H4 (cell line): Measurements from ENCODE around the gene ISL2. TPM values are rescaled to one million over a fixed set of nuclear protein-coding genes. Genes with fewer than 3 reads are reported as not detected.
A peak's percentile ranks its signal among the peaks of the same experiment; 100 is the strongest.

Source experiments
- DNase-seq: peaks from one replicate; pipeline ENCODE4 v3.0.0-alpha.2; 2015; ENCODE audit warnings: low spot score
- total RNA-seq: library from RNA; depleted of rRNA; stranded (reverse); fragments of >200 nt; shearing (Covaris generic); gene quantifications from 2 replicates; pipeline ENCODE4 v1.2.3, GENCODE V29; 2014

Gene ISL2
- total RNA-seq, 1 experiment from 2014 or later = 4.2 TPM

DNA sequence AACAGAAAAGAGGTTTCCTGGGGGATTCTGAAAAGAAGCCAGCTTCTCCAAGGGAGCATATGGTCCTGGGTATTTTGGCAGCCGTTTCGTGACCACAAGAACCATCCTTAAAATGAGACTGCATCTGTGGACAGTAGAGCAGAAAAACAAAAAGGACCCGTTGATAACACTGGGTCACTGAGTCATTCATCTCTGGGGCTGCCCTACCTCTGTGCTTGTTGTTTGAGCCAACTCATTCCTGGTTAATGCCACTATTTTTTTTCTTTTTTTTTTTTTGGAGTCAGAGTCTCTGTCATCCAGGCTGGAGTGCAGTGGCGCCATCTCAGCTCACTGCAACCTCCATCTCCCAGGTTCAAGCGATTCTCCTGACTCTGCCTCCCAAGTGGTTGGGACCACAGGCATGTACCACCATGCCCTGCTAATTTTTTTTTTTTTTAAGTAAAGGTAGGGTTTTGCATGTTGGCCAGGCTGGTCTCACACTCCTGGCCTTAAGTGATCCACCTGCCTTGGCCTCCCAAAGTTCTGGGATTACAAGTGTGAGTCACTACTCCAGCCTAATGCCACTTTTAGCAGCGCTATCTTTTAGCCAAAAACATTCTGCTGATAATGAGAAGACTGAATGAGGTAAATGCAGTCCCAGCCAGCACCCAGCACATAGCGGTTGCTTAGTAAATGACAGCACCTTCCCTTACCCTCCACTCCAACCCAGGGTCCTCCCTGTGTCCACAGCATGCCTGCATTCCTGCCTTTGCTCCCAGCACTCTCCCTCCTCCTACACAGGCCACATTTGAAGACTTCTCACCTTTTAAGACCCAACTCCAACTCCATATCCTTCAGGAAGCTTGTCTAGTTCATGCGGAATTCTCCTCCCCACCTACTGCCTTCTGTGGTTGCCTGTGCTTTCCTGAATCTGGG is 9.1 kb upstream of the ISL2 start:
- peak; percentile 58 for DNase-seq

DNA sequence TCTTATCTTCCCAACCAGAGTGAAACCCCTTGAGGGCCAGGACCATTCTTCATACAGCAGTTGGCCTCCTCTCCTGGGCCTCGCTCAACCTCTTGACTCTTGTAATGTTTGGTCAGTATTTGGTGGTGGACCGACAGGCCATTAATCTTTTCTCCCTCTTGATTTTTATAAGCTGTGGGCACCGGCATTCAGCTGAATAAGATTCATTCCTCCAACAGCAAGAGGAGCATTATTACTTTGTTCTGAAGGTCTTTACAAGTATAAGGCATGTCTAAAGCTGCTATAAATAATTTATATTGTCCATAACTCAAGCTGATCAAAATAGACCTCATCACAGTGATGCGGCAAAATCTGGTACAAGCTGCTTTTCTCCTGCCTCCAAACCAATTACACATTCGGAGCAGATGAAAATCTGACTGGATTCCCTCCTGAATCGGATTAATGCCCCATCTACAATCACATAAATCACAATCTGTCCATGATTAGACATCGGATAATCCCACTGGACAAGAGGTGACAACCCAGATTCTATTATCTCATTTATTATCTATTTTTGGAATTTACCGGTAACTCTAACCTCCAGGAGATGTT is 8.4 kb upstream of the ISL2 start:
- no peak for DNase-seq

DNA sequence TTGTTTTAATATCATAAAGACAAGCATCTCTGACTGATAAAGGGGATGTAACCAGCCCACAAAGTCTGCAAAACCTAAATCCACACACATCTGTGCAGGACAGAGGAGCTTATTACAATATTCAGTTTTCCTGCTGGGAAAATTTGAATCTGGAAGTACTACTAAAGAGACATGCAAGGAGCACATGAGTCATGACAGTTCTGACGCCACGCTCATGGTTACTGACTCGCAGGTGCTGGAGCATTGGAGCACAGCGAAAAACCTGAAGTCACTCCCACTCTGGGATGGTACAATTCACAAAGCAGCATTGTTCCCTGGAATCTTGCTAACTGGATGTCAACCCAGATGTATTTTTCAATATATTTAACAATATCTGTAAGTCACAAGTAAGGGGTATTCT is 7.6 kb upstream of the ISL2 start:
- no peak for DNase-seq

DNA sequence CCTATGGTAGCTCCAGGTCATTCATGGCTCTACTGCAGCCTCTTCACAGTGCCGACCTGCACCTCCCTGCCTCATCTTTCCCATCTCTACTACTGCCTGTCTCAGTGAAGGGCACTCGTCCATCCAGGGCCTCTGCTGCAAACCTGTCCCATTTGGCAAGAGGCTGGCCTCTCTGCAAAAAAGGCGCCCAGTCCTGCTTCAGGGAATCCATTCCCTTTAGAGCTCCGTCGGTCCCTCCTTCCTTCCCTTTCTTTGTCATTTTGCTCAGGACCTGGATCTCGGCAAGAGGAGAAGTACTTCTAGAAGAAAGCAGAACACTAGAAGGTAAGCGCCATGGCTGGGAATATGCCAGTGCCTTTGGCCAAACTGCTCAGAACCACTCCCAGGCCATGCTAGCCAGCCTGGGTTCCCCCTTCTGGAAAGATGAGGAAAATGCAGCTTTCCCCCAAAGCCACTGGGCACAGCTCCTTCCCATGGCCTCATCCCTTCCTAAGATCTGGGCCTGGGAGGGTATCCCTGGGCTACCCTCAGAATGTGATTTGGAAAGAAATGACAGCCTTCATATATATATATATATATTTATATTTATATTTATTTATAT is 6.4 kb upstream of the ISL2 start:
- peak; percentile 66 for DNase-seq

DNA sequence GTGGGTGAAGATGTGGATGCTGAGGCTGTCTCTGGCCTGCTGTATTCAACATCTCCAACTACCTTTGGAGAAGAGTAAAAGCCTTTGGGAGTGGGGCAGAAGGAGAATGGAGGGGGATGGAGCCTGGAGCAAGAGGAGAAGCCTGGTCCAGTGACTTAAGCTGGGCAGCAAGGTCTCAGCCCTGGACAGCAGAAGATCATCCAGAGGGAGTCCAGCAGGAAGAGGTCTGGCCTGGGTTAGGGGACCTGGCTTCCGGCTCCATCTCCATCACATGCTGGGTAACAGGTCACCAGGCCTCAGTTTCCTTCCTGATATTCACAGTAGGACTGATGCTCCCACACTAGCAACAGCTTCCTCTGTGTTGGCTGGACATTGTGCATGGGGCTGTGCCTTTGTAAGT is 3.8 kb upstream of the ISL2 start:
- no peak for DNase-seq

DNA sequence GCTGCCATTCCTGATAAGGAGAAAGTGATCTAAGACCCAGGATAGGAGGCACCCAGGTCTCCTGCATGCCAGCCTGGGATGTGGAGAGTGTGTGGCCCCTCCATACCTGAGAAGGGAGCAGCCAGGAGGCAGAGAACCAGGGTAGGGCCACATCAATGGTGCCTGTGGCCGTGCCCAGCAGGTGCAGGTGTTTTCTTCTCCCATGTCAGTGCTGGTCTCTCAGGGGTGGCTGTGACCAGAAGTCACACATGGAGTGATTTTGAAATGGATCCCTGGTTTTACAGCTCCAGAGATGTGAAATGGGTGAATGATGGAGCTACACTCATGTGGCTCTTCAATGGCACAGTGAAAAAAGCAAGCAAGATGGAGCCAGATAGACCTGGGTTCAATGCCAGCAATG is 3.3 kb upstream of the ISL2 start:
- DNase-seq = no peak

DNA sequence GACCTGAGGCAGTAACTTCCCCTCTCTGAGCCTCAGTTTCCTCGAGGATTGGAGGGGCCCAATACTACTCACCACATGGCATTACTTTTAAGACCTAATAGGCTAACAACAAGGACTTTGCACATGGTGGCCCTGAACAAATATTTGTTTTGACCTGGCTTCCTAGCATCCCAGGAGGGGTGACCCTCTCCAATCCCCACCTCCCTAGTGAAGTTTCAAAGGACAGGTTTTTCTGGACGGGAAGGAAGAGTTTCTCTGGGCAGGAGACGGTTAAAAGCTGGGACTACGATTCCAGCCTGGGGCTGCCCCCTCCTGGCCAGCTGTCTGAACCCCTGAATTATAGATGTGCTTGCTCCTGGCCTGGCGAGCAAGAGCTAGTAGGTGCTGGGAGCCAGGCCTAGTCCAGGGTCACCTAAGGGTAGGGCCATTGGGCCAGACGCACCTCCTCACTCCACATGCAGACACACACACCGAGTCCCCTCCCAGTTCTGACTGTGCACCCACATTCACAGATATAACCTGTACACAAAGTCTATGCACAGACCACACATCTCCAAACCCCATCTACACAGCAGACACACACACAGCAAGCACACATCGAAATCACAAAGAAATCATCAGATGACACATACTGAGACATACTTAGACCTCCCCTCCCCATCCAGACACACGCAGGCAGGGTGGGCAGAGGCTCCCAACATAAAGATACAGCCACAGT is 2.7 kb upstream of the ISL2 start:
- DNase-seq = no peak

DNA sequence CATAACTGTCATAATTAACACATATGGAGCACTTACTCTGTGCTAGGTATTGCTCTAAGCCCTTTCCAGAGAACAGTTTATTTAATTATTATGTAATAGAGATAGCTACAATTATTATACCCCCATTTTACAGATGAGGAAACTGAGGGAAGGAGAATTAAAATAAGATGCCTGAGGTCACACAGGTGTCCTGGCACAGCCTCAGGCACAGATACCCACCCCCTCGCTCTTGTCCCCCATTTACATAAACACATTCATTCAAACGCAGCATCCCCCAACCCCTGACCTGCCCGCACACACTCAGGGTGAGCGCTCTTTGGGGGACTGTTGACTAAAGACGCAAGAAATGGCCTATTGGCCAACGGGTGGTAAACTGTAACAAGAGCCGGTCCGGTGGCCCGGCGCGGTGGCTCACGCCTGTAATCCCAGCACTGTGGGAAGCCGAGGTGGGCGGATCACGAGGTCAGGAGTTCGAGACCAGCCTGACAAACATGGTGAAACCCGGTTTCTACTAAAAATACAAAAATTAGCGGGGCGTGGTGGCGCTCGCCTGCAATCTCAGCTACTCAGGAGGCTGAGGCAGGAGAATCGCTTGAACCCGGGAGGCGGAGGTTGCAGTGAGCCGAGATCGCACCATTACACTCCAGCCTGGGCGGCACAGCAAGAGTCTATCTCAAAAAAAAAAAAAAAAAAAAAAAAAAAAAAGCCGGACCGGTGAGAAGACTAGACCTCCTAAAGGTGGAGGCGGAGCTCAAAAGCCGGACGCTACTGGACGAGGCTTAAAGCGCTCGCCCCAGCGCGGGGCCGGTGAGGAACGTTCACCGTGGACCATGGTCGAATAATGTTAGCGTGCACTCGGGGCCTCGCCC is 1.9 kb upstream of the ISL2 start:
- no peak for DNase-seq

DNA sequence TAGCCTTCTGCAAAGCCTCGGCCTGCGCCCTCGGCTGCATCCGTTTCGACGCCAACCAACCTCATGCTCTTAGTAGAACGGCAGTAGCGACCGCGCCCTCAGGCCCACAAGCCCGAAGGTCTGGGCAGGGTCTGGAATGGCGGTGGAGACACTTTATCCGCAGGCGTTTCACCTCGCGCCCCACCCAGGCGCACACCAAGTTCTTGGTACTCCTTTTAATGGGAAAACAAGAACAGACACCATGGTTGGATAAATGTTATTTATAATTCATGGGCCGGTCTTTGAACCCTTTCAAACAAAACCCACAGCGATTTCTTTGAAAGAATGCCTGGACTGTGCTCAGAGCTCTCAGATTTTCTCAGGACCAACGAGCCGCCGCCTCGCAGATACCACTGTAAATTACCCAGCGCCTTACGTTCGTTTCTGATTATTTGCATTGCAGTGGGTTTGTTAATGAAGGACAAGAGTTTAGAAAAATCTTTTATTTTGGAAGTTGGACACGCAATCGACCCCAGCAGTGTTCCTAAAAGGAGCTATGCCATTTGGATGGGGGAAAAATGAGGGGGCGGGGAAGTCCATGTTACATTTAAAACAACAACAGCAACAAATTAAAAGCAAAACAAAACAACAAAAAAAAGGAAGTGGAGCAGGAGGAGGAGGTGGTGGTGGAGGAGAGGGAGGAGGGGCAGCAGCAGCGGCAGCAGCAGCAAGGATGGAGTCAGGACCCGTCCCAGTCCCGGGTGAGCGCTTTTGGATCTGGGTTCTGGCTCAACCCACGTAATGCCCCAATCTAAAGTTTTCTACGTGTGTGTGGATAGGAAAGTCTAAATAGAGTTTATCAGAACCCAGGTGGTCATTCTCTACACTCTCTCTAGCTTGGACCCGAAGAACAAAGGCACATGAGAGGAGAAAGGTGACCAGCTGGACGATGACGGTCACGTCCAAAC is 993 bp upstream of the ISL2 start:
- DNase-seq = peak; percentile 36

DNA sequence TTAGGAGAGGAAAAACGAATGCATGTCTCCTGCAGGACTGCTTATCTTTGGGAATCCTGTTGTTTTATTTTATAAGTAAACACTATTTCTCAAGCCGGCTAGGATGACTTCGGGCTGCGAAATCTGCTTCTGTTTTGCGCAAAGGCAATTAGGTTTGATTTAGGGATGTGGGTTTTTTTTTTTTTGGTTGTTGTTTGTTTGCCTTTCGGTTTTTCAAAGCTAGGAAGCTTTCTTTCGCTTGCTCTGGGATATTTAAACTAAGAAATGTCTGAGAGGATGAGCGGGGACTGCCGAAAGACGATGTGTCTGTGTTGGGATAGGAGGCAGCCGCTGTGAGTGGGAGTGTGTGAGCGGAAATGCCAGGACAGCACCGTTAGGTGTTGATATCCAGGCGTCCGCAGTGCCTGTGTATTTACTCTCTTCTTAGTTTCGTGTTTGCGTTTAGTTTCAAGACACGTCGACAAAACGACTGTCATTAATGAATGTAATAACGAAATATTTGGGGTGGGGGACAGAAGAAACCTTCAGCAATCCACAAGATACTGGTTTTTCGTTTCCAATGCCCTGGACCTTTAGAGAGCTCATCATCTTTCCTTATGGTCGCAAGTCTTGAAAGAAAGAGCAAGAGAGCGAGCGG is 604 bp downstream of the ISL2 start:
- peak; percentile 22 for DNase-seq

DNA sequence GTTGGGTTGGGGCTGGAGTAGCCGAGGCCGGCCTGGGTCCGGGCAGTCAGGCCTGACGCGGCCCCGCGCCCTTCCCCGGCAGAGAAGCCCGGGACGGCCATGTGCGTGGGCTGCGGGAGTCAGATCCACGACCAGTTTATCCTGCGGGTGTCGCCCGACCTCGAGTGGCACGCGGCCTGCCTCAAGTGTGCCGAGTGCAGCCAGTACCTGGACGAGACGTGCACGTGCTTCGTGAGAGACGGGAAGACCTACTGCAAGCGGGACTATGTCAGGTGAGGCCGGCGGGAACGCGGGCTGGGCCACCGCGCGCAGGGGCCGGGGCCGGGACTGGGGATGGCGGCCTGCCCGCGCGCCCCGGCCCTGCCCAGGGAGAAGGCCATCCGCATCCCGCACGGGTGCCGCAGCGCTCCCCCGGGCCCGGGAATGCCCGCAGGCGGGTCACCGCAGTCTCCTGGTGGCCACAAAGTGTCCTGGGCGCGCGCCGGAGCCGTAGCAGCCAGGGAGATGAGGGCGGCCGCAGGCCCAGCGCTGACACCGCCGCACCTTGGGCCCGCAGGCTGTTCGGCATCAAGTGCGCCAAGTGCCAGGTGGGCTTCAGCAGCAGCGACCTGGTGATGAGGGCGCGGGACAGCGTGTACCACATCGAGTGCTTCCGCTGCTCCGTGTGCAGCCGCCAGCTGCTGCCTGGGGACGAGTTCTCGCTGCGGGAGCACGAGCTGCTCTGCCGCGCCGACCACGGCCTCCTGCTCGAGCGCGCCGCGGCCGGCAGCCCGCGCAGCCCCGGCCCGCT is 1.3 kb downstream of the ISL2 start:
- no peak for DNase-seq

DNA sequence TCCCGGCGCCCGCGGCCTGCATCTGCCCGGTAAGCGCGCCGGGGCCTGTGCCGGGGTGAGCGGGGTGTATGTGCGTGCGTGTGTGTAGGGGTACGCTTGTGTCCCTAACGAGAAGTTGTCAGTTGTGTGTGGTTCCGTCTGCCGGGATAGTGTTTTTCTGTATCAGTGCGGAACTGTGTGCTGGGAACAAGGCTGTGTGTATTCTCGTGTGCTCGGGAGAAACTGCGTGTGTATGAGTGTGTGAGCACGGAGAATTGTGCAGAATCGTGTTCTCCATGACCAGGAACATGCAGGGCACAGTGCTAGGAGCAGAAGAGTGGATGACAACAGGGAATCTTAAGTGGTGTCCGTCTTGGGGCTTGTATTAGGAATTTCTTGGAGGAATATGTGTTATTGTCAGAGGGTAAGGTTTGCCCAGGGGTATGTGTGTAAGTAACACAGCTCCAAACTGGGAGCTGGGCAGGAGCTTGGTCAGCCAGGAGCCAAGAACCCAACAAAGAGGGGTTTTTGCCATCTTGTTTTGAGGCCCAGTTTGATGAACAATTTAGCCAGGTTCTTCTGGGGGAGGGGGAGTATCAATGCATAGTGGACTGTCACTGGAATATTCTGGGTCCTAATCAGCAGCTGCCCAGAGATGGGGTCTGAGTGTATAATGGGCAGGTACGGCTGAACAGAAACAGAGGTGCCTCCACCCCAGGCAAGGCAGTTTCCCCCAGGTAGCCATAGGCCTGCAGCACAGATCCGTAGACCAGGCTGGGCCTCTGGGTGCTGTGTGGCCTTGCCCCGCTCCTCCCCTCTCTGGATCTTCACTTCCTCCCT is 2.1 kb downstream of the ISL2 start:
- DNase-seq = no peak

DNA sequence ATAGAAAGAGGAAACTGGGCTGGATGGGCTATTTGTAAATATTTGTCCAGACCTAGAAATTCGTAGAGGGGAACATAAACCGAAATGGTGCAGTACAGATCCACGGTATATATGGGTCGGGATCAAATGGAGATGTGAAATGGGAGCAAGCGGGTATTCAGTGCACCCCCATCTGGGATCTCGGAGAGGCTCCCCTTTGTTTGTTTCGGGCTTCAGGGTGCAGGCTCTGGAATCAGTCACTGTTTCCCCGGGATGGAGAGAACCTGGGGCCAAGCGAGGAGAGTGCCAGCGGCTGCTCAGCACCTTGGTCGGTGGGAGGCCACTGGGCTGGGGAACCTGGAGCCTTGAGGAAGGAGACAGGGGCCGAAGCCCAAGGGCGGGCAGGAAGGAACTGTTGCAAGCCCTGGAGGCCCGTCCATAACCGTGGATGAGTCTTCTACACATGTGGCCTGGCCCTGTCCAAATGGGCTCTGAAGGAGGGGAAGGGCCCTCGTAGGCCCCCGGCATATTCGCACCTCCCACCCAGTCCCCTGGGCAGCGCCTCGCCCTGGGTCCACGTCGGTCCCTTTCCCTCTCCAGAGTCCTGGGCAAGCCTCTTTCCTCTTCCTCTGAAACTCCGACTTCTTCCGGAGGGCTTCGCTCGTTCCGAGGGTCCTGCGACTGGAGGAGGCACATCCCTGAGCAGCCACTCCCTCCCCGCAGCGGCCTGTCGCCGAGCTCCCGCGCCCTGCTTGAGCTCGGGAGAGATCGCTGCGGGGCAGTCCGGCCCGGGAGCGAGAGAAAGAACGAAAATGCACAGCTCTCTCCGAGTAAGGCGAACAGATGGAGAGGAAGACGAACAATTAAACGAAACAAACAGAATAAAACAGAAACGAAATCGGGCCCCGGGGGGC is 3.0 kb downstream of the ISL2 start:
- no peak for DNase-seq

DNA sequence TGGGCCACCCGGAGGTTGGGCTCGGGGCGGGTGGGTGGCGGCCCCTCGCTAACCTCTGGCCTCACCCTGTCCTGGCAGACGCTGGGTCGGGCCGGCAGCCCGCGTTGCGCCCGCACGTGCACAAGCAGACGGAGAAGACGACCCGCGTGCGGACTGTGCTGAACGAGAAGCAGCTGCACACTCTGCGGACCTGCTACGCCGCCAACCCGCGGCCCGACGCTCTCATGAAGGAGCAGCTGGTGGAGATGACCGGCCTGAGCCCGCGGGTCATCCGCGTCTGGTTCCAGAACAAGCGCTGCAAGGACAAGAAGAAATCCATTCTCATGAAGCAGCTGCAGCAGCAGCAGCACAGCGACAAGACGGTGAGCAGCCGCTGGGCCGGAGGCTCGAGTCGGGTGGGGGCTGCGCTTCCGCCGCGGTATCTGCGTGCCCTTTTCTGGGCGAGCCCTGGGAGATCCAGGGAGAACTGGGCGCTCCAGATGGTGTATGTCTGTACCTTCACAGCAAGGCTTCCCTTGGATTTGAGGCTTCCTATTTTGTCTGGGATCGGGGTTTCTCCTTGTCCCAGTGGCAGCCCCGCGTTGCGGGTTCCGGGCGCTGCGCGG is 3.7 kb downstream of the ISL2 start:
- no peak for DNase-seq

DNA sequence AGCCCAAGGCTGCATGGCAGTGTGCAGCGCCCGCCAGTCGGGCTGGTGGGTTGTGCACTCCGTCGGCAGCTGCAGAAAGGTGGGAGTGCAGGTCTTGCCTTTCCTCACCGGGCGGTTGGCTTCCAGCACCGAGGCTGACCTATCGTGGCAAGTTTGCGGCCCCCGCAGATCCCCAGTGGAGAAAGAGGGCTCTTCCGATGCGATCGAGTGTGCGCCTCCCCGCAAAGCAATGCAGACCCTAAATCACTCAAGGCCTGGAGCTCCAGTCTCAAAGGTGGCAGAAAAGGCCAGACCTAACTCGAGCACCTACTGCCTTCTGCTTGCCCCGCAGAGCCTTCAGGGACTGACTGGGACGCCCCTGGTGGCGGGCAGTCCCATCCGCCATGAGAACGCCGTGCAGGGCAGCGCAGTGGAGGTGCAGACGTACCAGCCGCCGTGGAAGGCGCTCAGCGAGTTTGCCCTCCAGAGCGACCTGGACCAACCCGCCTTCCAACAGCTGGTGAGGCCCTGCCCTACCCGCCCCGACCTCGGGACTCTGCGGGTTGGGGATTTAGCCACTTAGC is 4.3 kb downstream of the ISL2 start:
- DNase-seq = no peak

DNA sequence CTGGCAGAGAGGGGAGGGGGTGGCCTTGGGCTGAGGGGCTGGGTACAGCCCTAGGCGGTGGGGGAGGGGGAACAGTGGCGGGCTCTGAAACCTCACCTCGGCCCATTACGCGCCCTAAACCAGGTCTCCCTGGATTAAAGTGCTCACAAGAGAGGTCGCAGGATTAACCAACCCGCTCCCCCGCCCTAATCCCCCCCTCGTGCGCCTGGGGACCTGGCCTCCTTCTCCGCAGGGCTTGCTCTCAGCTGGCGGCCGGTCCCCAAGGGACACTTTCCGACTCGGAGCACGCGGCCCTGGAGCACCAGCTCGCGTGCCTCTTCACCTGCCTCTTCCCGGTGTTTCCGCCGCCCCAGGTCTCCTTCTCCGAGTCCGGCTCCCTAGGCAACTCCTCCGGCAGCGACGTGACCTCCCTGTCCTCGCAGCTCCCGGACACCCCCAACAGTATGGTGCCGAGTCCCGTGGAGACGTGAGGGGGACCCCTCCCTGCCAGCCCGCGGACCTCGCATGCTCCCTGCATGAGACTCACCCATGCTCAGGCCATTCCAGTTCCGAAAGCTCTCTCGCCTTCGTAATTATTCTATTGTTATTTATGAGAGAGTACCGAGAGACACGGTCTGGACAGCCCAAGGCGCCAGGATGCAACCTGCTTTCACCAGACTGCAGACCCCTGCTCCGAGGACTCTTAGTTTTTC is 4.9 kb downstream of the ISL2 start:
- DNase-seq = no peak
